Fibroblast of lung (primary cell): ENCODE measurements around the gene PAK4. TPM values are rescaled to one million over a fixed set of nuclear protein-coding genes. Genes with fewer than 3 reads are reported as not detected.
A peak's percentile ranks its signal among the peaks of the same experiment; 100 is the strongest.

Experiments used
- DNase-seq, 2 donors: peaks; one replicate each; pipeline versions ENCODE4 v3.0.0 to v3.0.0-alpha.2; 2010; ENCODE audit warnings: low read depth in 2 of 2
- H2AFZ ChIP-seq: 2 replicates; pipeline ENCODE4 v1.5.1; 2012; ENCODE audit warnings: low read length, control low read depth, inconsistent platforms
- H3K27ac ChIP-seq: 2 replicates; pipeline ENCODE4 v1.5.1; 2011; ENCODE audit warnings: low read length, control low read depth; ENCODE audit not compliant: insufficient read depth
- H3K27me3 ChIP-seq: 2 replicates; pipeline ENCODE4 v1.5.1; 2011; ENCODE audit warnings: mild to moderate bottlenecking, low read length; ENCODE audit not compliant: control insufficient read depth, insufficient read depth
- H3K36me3 ChIP-seq: 2 replicates; pipeline ENCODE4 v1.5.1; 2011; ENCODE audit warnings: low read length; ENCODE audit not compliant: control insufficient read depth, insufficient read depth
- H3K4me1 ChIP-seq: 2 replicates; pipeline ENCODE4 v1.5.1; 2011; ENCODE audit warnings: low read length; ENCODE audit not compliant: control insufficient read depth, insufficient read depth; ENCODE audit errors: extremely low read depth
- H3K4me2 ChIP-seq: 2 replicates; pipeline ENCODE4 v1.5.1; 2011; ENCODE audit warnings: low read length, control low read depth; ENCODE audit not compliant: insufficient read depth; ENCODE audit errors: extremely low read depth
- H3K4me3 ChIP-seq, 4 experiments: fragments of 200-600 bp in 1 of 4; sonication (generic) in 1 of 4; replicated peaks in 1 of 4; 2 replicates each; pipeline ENCODE4 v1.5.1; 2011 to 2016; ENCODE audit warnings: low read length in 4 of 4, low read depth in 3 of 4, mild to moderate bottlenecking in 3 of 4, control low read depth in 2 of 4, inconsistent platforms in 1 of 4, mixed read lengths in 1 of 4; ENCODE audit not compliant: insufficient read depth in 1 of 4; ENCODE audit errors: control extremely low read depth in 1 of 4
- H3K79me2 ChIP-seq: 2 replicates; pipeline ENCODE4 v1.5.1; 2012; ENCODE audit warnings: mild to moderate bottlenecking, low read length, inconsistent platforms; ENCODE audit not compliant: control insufficient read depth, insufficient read depth
- H3K9ac ChIP-seq: 2 replicates; pipeline ENCODE4 v1.5.1; 2011; ENCODE audit warnings: mild to moderate bottlenecking, low read length, control low read depth; ENCODE audit not compliant: insufficient read depth
- H3K9me3 ChIP-seq: 2 replicates; pipeline ENCODE4 v1.5.1; 2012; ENCODE audit warnings: low read depth, low read length; ENCODE audit not compliant: control insufficient read depth, insufficient read depth
- H4K20me1 ChIP-seq: 2 replicates; pipeline ENCODE4 v1.5.1; 2011; ENCODE audit warnings: low read length; ENCODE audit not compliant: control insufficient read depth, insufficient read depth; ENCODE audit errors: extremely low read depth
- EZH2 ChIP-seq: IDR thresholded peaks from 2 replicates; pipeline ENCODE4 v1.5.1; 2012; ENCODE audit warnings: low read length, control low read depth, mild to moderate bottlenecking; ENCODE audit errors: missing control alignments
- polyA plus RNA-seq, 2 donors: library from polyadenylated mRNA; depleted of rRNA in 1 of 2; stranded (reverse) in 1 of 2; unstranded in 1 of 2; fragments of >200 nt; gene quantifications; 2 replicates each; pipeline ENCODE4 v1.2.1, GENCODE V29; 2011 to 2012; ENCODE audit warnings: missing spikeins in 1 of 2
- total RNA-seq: library from RNA; depleted of rRNA; stranded (reverse); fragments of >200 nt; gene quantifications from 2 replicates; pipeline ENCODE4 v1.2.1, GENCODE V29; 2014
- TF ChIP-seq, protein P1 (sequence below), 2 donors: IDR thresholded peaks in 1 of 2; conservative IDR thresholded peaks in 1 of 2; 1 replicate in 1 of 2; 2 replicates in 1 of 2; pipeline ENCODE4 v1.5.1; 2011 to 2012; ENCODE audit warnings: low read length in 2 of 2, control low read depth in 1 of 2, inconsistent platforms in 1 of 2, low read depth in 1 of 2, mild to moderate bottlenecking in 1 of 2

The PAK4 gene
- total and polyA plus RNA-seq, 2 donors (not counting 1 experiment from before 2014, with no cell fraction given): 4.6 to 8.4 TPM

- H3K4me2 ChIP-seq: no peak overlapping the region
- peaks cover 2% of the 10 kb centered on the region for H3K36me3 ChIP-seq
- no peak overlapping the region for H3K27ac ChIP-seq
- no peak overlapping the region for H3K9ac ChIP-seq
- no peak for DNase-seq
- no peak overlapping the region for H2AFZ ChIP-seq
- H3K4me3 ChIP-seq: no peak overlapping the region
- TF ChIP-seq, protein P1, sequence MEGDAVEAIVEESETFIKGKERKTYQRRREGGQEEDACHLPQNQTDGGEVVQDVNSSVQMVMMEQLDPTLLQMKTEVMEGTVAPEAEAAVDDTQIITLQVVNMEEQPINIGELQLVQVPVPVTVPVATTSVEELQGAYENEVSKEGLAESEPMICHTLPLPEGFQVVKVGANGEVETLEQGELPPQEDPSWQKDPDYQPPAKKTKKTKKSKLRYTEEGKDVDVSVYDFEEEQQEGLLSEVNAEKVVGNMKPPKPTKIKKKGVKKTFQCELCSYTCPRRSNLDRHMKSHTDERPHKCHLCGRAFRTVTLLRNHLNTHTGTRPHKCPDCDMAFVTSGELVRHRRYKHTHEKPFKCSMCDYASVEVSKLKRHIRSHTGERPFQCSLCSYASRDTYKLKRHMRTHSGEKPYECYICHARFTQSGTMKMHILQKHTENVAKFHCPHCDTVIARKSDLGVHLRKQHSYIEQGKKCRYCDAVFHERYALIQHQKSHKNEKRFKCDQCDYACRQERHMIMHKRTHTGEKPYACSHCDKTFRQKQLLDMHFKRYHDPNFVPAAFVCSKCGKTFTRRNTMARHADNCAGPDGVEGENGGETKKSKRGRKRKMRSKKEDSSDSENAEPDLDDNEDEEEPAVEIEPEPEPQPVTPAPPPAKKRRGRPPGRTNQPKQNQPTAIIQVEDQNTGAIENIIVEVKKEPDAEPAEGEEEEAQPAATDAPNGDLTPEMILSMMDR (conservative IDR thresholded peaks at IDR 0.05 in 1 of 2, IDR thresholded peaks at IDR 0.05 in 1 of 2; ENCODE audit: low read depth in 1 of 2, low read length in 2 of 2): no peak
- TF ChIP-seq EZH2: no peak
- H3K4me1 ChIP-seq: no peaks in the 10 kb centered on the region
- H4K20me1 ChIP-seq: no peaks in the 10 kb centered on the region
- no peaks in the 10 kb centered on the region for H3K27me3 ChIP-seq
- H3K79me2 ChIP-seq: peaks cover 33% of the 10 kb centered on the region
- H3K9me3 ChIP-seq: no peaks in the 10 kb centered on the region
Observed at GRCh38 chr19:39155741-39156140, 30.2 kb downstream of the PAK4 start.

DNA sequence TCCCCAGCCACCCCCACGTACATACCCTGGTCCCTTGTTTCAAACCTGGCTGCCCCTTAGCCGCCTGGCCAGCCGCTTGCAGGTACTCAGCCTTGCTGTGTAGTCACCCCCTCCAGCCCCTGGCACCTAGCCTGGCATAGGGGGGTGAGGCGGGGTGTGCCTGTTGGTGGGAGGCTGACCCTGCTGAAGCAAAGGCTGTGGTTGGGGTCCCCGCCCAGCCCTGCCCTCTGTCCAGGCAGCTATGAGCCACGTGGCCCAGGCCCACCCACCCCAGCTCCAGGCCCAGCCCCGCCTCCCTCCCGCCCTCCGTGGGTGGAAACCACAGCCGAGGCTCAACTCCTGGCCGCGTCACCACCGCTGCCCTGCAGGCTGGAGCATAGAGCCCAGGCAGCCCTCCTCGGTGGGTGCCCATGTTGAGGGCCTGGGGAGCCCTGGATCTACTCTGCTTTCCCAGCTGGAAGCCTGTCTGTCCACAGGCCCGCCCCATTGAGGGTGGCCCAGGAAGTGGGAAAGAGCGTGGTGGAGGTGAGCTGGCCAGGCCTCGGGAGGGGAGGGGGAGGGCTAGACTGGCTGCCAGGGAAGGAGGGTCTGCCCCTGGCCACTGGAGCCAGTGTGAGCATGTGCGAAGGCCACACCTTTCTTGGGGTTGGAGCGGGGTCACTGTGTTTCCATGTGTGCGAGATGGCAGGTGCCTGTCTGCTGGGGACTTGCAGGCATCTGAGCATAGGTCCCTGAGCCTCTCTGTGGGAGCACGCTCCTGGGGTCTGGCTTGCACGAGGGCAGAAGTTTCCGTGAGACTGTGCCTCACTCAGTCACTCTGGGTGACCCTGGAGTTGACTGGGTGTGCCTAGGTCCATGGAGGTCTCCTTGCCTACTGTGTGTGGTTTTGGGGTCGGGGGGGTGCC lies 31.0 kb downstream of the PAK4 start:
- no peaks in the 10 kb centered on the region for H3K4me1 ChIP-seq
- H3K27ac ChIP-seq: no peak overlapping the region
- no peaks in the 10 kb centered on the region for H4K20me1 ChIP-seq
- DNase-seq: peak in 1 of 2 donors; percentile 55
- peaks cover 38% of the 10 kb centered on the region for H3K79me2 ChIP-seq
- no peak overlapping the region for H3K9ac ChIP-seq
- peaks cover 2% of the 10 kb centered on the region for H3K36me3 ChIP-seq
- no peak overlapping the region for H2AFZ ChIP-seq
- peak overlapping the region in 1 of 4 experiments; percentile 23 for H3K4me3 ChIP-seq
- no peak for TF ChIP-seq EZH2
- TF ChIP-seq, protein P1 (conservative IDR thresholded peaks at IDR 0.05 in 1 of 2, IDR thresholded peaks at IDR 0.05 in 1 of 2; ENCODE audit: low read depth in 1 of 2, low read length in 2 of 2): no peak
- H3K9me3 ChIP-seq: no peaks in the 10 kb centered on the region
- no peaks in the 10 kb centered on the region for H3K27me3 ChIP-seq
- peak overlapping the region; percentile 11 for H3K4me2 ChIP-seq

DNA sequence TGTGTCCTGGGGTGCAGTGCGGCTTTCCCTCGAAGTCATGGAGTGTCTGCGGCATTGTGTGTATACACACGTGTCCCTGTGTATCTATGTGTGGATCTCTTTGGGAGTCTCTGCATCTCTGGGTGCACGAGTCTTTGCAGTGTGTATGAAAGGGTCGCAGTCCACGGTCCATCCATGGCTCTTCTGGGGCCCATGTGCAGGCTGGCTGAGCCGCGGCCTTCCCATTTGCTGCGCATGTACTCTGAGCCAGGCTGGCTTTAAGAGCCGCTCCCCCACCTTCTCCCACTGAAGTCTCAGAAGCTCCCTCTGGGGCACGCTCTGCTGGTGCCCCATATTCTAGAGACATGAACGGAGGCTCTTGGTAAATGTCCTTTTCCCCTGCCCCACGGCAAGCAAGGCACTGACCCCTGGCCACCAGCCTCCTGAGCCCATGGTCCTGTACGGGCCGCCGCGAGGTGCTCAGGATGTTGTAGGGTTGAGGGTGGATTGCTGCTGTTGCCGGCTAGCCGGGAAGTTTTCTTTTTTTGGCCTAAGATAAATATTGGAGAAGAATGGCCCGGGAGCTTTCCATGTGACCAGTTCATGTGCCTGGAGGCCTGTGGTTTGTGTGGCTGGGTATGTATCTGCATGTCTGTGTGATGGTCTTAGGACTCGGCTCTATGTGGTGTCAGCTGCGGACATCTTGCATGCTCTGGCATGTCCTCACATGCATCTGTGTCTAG lies 31.9 kb downstream of the PAK4 start:
- no peaks in the 10 kb centered on the region for H4K20me1 ChIP-seq
- H3K4me2 ChIP-seq: peak overlapping the region; percentile 40
- DNase-seq: peak; percentile 8 to 29
- H3K9me3 ChIP-seq: no peaks in the 10 kb centered on the region
- H3K4me3 ChIP-seq: no peak overlapping the region
- no peak overlapping the region for H3K9ac ChIP-seq
- H3K27me3 ChIP-seq: no peaks in the 10 kb centered on the region
- no peak for TF ChIP-seq EZH2
- TF ChIP-seq, protein P1 (conservative IDR thresholded peaks at IDR 0.05 in 1 of 2, IDR thresholded peaks at IDR 0.05 in 1 of 2; ENCODE audit: low read depth in 1 of 2, low read length in 2 of 2): no peak
- peaks cover 2% of the 10 kb centered on the region for H3K36me3 ChIP-seq
- no peak overlapping the region for H3K27ac ChIP-seq
- H3K79me2 ChIP-seq: peaks cover 39% of the 10 kb centered on the region
- no peak overlapping the region for H2AFZ ChIP-seq
- H3K4me1 ChIP-seq: no peaks in the 10 kb centered on the region
